Aorta (tissue), 5 donors: ENCODE results near the gene PRDM13. TPM values are rescaled to one million over a fixed set of nuclear protein-coding genes. Genes with fewer than 3 reads are reported as not detected.

ENCODE experiments used
- ATAC-seq: fragments of 200-7000 bp; cut with Tn5 transposase; one replicate; pipeline ENCODE4 v1.9.1; 2022; ENCODE audit warnings: moderate library complexity; ENCODE audit not compliant: low FRiP score
- DNase-seq, 2 donors: peaks; one replicate each; pipeline ENCODE4 v3.0.0-alpha.2; 2020
- H3K27ac ChIP-seq, 2 donors: one replicate each; pipeline ENCODE4 v1.5.1; 2013; ENCODE audit warnings: low read length in 2 of 2, mild to moderate bottlenecking in 2 of 2, moderate library complexity in 2 of 2, control low read depth in 1 of 2, inconsistent platforms in 1 of 2, low read depth in 1 of 2
- H3K27me3 ChIP-seq, 2 donors: one replicate each; pipeline ENCODE4 v1.6.1; 2013; ENCODE audit warnings: control low read depth in 1 of 2, low read length in 1 of 2, mild to moderate bottlenecking in 1 of 2, moderate library complexity in 1 of 2; ENCODE audit not compliant: insufficient read depth in 2 of 2, control insufficient read depth in 1 of 2
- H3K36me3 ChIP-seq, 2 donors: one replicate each; pipeline ENCODE4 v1.6.1; 2013; ENCODE audit warnings: control low read depth in 1 of 2, low read length in 1 of 2, mild to moderate bottlenecking in 1 of 2; ENCODE audit not compliant: insufficient read depth in 2 of 2, control insufficient read depth in 1 of 2
- H3K4me1 ChIP-seq, 2 donors: one replicate each; pipeline ENCODE4 v1.6.1; 2013; ENCODE audit warnings: low read length in 2 of 2, control low read depth in 1 of 2, mild to moderate bottlenecking in 1 of 2, moderate library complexity in 1 of 2; ENCODE audit not compliant: insufficient read depth in 2 of 2, control insufficient read depth in 1 of 2
- H3K4me3 ChIP-seq, 2 donors: one replicate each; pipeline ENCODE4 v1.5.1; 2013; ENCODE audit warnings: low read length in 2 of 2, control low read depth in 1 of 2, mild to moderate bottlenecking in 1 of 2
- H3K9me3 ChIP-seq: one replicate; pipeline ENCODE4 v1.6.1; 2013; ENCODE audit warnings: mild to moderate bottlenecking, low read length; ENCODE audit not compliant: control insufficient read depth
- WGBS, 2 donors: extraction: QIAGEN DNeasy Blood & Tissue Kit; methylation state at CpG; one replicate each; pipeline ENCODE4 v1.1.7; 2013; 5-methylcytosine and 5-hydroxymethylcytosine counted together
- intact Hi-C, 2 donors: fragments of 100-400 bp; cut with DNase I; formaldehyde crosslinking; loops; one replicate each; pipeline versions ENCODE4 v1.14.2 to v1.15.0; 2022
- polyA plus RNA-seq, 2 donors: library from polyadenylated mRNA; stranded (reverse); fragments of 200-250 nt; gene quantifications; one replicate each; pipeline ENCODE4 v1.2.3, GENCODE V29; 2013
- total RNA-seq, 2 donors: library from RNA; stranded (reverse); fragmentation: NEBNext Ultra II Directional; extraction: Animal tissue kit (Norgen Biotek cat#: 25700); gene quantifications; one replicate each; pipeline ENCODE4 v1.2.1, GENCODE V29; 2021
- donor health status: healthy with polysubstance abuse.
- donor health status: Bipolar disorder and iron deficiency.
- donor health status: DM: no; HTN: no; CAD: no.
- donor health status: DM: no; HTN: no; CAD: no.
- donor health status: DM: yes; HTN: yes; CAD: no.

The PRDM13 gene
- total and polyA plus RNA-seq, 4 donors, result not detected

- ATAC-seq, result no peak
- no peak overlapping the region for H3K4me3 ChIP-seq
- no peak for DNase-seq
- H3K36me3 ChIP-seq, result no peaks in the 10 kb centered on the region
- intact Hi-C loops, result loop anchor here in 1 of 2 donors (10.0 kb wide), 1 partner anchor 847 kb away; no protein-coding TSS in a partner anchor
- H3K27me3 ChIP-seq, result peaks cover 0 to 3% of the 10 kb centered on the region in 2 donors
- no peaks in the 10 kb centered on the region for H3K4me1 ChIP-seq
- H3K27ac ChIP-seq, result no peak overlapping the region
- 6 to 7% methylated on average over 29 of the region's 29 CpGs for WGBS, 2 donors
- H3K9me3 ChIP-seq, result peaks cover 2% of the 10 kb centered on the region
These were observed 1.6 kb downstream of the PRDM13 start for GRCh38 chr6:99608059-99608885.

- Histone ChIP-seq H3K4me3 (no peak overlapping the region), H3K9me3 (peaks cover 2% of the 10 kb centered on the region), H3K27ac (no peak overlapping the region), H3K27me3 (peaks cover 0 to 3% of the 10 kb centered on the region in 2 donors), H3K4me1 (no peaks in the 10 kb centered on the region), H3K36me3 (no peaks in the 10 kb centered on the region)
- WGBS, 2 donors, result 6 to 9% methylated on average over 24 of the region's 24 CpGs
- intact Hi-C loops, result loop anchor here in 1 of 2 donors (10.0 kb wide), 1 partner anchor 846 kb away; no protein-coding TSS in a partner anchor
- no peak for ATAC-seq
- no peak for DNase-seq
These were observed 2.4 kb downstream of the PRDM13 start for GRCh38 chr6:99608886-99609482.

GRCh38 chr6:99609905-99610489 is 3.4 kb downstream of the PRDM13 start:
- Histone ChIP-seq H3K27ac (no peak overlapping the region), H3K36me3 (no peaks in the 10 kb centered on the region), H3K4me3 (no peak overlapping the region), H3K4me1 (no peaks in the 10 kb centered on the region), H3K9me3 (peaks cover 2% of the 10 kb centered on the region), H3K27me3 (peaks cover 0 to 3% of the 10 kb centered on the region in 2 donors)
- DNase-seq, result no peak
- ATAC-seq, result no peak
- intact Hi-C loops, result loop anchor here in 1 of 2 donors (10.0 kb wide), 2 partner anchors 785 to 845 kb away; no protein-coding TSS in a partner anchor
- 22 to 26% methylated on average over 2 of the region's 2 CpGs for WGBS, 2 donors

GRCh38 chr6:99611148-99611547 is 4.5 kb downstream of the PRDM13 start:
- ATAC-seq (no peak), DNase-seq (no peak)
- Histone ChIP-seq H3K36me3 (no peaks in the 10 kb centered on the region), H3K9me3 (no peaks in the 10 kb centered on the region), H3K4me3 (no peak overlapping the region), H3K27ac (no peak overlapping the region), H3K27me3 (peaks cover 0 to 3% of the 10 kb centered on the region in 2 donors), H3K4me1 (no peaks in the 10 kb centered on the region)
- intact Hi-C loops, result loop anchor here in 1 of 2 donors (10.0 kb wide), 1 partner anchor 786 kb away; no protein-coding TSS in a partner anchor
- WGBS, 2 donors, result 7 to 10% methylated on average over 3 of the region's 3 CpGs

GRCh38 chr6:99612551-99613408 is 6.1 kb downstream of the PRDM13 start:
- intact Hi-C loops, result loop anchor here in 1 of 2 donors (10.0 kb wide), 1 partner anchor 788 kb away; no protein-coding TSS in a partner anchor

GRCh38 chr6:99613409-99613704 is 6.7 kb downstream of the PRDM13 start:
- H3K27me3 ChIP-seq, result peaks cover 0 to 3% of the 10 kb centered on the region in 2 donors
- no peaks in the 10 kb centered on the region for H3K9me3 ChIP-seq
- DNase-seq (peak; percentile 61 to 85), ATAC-seq (peak; percentile 58)
- H3K4me1 ChIP-seq, result no peaks in the 10 kb centered on the region
- no peaks in the 10 kb centered on the region for H3K36me3 ChIP-seq
- H3K27ac ChIP-seq, result no peak overlapping the region
- WGBS, 2 donors, result 0 to 1% methylated on average over 23 to 37 of the region's 37 CpGs
- H3K4me3 ChIP-seq, result peak overlapping the region; percentile 18 to 19
- intact Hi-C loops, result loop anchor here in 1 of 2 donors (10.0 kb wide), 1 partner anchor 789 kb away; no protein-coding TSS in a partner anchor

More at GRCh38 chr6:99612551-99613408, 6.1 kb downstream of the PRDM13 start:
- H3K27ac ChIP-seq, result no peak overlapping the region
- peak overlapping the region in 1 of 2 donors; percentile 18 for H3K4me3 ChIP-seq
- no peaks in the 10 kb centered on the region for H3K36me3 ChIP-seq
- no peaks in the 10 kb centered on the region for H3K9me3 ChIP-seq
- WGBS, 2 donors, result 12 to 14% methylated on average over 50 to 56 of the region's 56 CpGs
- H3K4me1 ChIP-seq, result no peaks in the 10 kb centered on the region
- no peak for ATAC-seq
- no peak for DNase-seq
- peaks cover 0 to 3% of the 10 kb centered on the region in 2 donors for H3K27me3 ChIP-seq

GRCh38 chr6:99613705-99614429 is 7.2 kb downstream of the PRDM13 start:
- ATAC-seq (peak; percentile 36), DNase-seq (no peak)
- Histone ChIP-seq H3K4me1 (no peaks in the 10 kb centered on the region), H3K36me3 (no peaks in the 10 kb centered on the region), H3K27ac (no peak overlapping the region), H3K9me3 (no peaks in the 10 kb centered on the region), H3K27me3 (peaks cover 0 to 3% of the 10 kb centered on the region in 2 donors), H3K4me3 (peak overlapping the region; percentile 18 to 19)
- intact Hi-C loops, result loop anchor here in 1 of 2 donors (10.0 kb wide), 1 partner anchor 789 kb away; no protein-coding TSS in a partner anchor
- WGBS, 2 donors, result 1% methylated on average over 66 to 82 of the region's 82 CpGs
